NCI-H446 treated with DMSO at 0.1 percent for 48 hours (cell line): Measurements from ENCODE around the gene CACNA1C.

Source experiments
- DNase-seq: peaks from one replicate; lab custom pipeline; 2025; lab: John Stamatoyannopoulos, UW

Gene CACNA1C

DNA sequence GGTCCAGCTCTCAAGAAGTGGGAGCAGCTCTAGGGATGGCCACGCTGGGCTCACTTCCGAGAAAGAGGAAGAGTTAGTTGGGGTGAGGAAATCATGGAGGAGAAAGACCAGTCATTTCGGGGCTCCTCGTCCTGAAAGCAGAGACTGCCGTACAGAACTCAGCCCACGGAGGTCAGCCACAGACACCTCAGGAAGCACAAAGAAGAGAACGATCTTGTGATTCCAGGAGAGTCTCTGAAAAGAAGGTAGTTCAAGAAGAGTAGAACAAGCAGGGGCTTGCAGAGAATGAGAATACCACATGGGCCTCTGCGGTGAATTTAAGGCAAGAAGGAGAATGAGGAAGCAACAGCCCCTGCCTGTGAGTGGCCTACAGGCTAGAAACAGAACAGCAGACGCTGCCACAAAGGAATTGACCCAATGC lies 311.9 kb downstream of the CACNA1C start:
- no peak for DNase-seq

DNA sequence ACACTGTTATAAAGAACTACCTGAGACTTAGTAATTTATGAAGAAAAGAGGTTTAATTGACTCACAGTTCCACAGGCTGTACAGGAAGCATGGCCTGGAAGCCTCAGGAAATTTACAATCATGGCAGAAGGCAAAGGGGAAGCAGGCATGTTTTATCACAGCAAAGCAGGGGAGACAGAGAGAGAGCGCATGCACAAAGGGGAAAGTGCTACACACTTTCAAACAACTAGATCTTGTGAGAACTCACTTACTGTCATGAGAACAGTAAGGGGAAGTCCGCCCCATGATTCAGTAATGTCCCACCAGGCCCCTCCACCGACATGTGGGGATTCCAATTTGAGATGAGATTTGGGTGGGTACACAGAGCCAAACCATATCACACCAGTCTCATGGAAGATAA lies 313.9 kb downstream of the CACNA1C start:
- DNase-seq, result no peak

DNA sequence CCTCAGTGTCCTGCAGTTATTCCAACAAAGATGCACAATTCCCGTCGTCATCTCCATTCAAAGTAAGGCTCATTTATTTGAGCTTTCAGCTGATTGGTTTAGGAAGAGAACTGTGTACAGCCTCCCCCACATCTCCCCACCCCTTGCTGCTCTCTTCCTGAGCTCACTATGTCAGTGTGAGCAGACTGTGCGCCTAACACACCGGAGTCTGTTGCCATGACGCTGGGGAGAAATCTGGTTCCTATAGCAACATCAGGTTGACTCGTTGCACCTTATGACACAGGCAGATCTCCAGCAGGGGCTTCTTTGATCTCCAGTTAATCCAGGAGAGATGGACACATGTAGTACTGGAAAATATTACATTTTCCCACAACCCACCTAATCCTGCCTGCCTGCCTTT lies 319.4 kb downstream of the CACNA1C start:
- no peak for DNase-seq

DNA sequence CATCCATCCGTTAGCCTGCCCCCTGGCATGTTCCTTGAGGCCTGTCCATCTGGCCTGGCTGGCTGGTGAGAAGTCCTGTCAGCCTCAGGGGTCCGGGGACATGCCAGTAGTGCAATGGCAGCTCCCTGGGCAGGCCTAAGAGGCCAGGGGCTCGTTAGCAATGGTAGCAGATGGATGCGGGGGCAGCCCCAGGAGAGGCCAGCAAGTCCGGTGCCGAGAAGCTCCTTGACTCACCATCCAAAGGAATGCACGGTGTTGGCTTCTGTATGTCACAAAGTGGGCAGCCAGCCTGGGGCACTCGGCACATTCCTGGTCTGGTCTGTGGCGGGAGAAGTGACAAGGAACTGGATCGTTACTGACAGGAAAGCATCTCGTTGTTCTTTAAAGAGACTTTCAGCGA lies 319.9 kb downstream of the CACNA1C start:
- no peak for DNase-seq

GRCh38 chr12:2373307-2373706 lies 320.5 kb downstream of the CACNA1C start:
- DNase-seq, result no peak

DNA sequence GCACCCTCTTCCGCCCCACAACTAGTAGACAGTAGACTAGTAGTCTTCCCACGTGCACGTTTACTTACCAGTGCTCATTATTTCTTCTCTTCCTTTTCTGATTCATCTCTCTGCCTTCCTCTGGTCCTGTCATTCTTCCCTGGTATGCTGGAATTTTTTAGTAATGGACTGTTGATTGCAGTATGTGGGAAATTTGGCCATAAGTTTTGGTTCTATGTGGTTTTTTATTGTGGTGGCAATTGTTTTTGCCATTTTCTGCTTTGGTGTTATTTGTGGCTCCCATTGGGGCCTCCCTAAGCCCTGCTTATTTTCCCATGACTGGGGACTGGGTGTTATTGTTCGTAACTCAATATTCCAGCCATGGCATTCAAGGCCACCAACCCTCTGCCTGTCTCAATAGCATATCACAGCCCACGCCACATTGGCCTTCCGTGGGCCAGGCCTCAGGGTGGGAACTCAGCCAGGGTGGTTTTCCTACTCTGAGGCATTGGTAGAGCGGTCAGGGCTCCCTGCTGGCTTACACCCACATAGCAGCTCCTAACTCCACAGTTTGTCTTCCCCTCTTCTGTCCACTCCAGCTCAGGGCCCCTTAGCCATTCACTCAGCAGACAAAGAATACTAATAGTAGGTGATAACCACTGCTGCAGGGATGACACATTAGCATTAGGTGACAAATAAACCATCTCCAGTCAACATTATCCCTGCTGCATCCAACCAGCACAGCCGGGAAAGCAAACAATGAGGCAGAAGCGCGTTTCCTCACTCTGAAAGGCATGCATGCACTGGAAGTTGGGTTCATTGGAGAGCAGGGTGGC lies 321.5 kb downstream of the CACNA1C start:
- no peak for DNase-seq

GRCh38 chr12:2375871-2376270 lies 323.1 kb downstream of the CACNA1C start:
- no peak for DNase-seq

- DNase-seq, result peak; percentile 78
Measured at GRCh38 chr12:2376908-2377657, 324.3 kb downstream of the CACNA1C start.

GRCh38 chr12:2378835-2379330 lies 326.1 kb downstream of the CACNA1C start:
- DNase-seq, result no peak

DNA sequence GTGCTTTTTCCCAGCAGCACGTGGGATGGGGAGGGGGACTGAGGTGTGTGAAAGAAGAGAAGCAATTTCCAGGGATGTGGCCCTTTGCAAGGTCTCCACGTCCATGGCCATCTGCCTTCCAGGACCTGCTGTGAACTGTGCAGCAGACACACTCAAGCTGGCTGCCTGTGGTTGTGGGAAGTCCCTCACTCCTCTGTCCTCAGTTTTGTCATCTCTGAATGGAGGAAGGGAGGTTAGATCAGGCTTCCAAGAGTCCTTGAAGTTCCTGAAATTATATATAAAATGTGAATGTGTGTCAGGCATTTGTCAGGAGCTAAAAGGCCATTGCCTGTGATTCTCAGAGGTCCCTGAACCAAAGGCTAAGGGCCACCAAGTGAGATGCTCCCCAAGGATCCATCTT lies 328.2 kb downstream of the CACNA1C start:
- DNase-seq, result no peak

DNA sequence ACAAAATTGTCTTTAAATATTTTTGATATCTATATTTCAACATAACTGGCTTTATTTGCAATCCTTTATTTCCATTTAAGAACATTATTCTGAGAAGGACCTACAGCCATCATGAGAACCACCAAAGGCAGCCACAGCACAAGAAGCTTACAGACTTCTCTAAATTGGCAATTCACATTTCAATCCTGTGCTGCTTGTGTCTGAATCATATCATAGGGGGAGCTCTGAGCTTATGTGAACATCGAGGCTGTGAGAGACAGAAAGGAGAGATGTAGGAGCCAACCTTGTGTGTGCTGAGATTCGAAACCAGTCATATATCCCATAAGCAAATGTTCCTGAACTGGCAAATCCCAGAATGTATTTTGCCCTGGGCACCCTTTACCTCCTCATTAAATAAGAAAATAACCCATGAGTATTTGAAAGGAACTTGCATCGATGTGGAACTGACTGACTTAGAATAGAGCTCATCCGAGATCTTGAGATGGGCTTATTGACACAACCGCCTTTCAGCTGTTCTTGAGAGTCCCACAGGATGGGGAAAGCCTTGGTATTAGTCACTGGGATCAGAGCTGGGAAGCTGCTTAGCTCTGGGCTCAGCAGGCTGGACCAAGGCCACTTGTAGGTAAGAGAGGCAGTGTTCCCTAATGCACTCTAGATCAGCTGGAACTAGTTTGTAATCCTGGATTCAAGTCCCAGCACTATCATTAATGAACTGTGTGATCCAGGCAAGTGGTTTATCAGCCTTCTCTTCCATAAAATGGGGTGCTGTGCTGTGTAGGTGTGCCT lies 329.8 kb downstream of the CACNA1C start:
- DNase-seq, result no peak

- DNase-seq, result no peak
Measured at GRCh38 chr12:2383325-2384028, 330.7 kb downstream of the CACNA1C start.

- no peak for DNase-seq
Measured at GRCh38 chr12:2384029-2384386, 331.2 kb downstream of the CACNA1C start.

GRCh38 chr12:2384533-2385351 lies 332.0 kb downstream of the CACNA1C start:
- no peak for DNase-seq

DNA sequence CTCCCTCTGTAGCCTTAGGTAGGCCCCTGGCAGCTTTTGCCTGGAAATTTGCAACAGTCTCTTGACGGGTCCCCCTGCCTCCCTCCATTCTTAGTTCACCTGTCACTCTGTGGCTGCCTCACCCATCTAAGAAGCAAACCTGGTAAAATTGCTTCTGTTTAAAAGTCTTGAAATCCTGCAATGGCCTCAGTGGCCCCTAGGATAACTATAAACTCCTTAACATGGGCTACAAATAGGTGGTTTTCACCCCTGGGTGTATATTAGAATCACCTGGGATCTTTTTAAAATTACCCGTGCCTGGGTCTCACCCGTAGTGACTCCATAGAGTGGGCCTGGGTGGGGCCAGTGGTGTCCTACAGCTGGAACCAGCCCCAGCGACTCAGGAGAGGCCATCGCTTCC lies 332.7 kb downstream of the CACNA1C start:
- no peak for DNase-seq

- DNase-seq, result no peak
Measured at GRCh38 chr12:2386566-2386965, 333.8 kb downstream of the CACNA1C start.

- DNase-seq, result no peak
Measured at GRCh38 chr12:2387103-2387834, 334.5 kb downstream of the CACNA1C start.

DNA sequence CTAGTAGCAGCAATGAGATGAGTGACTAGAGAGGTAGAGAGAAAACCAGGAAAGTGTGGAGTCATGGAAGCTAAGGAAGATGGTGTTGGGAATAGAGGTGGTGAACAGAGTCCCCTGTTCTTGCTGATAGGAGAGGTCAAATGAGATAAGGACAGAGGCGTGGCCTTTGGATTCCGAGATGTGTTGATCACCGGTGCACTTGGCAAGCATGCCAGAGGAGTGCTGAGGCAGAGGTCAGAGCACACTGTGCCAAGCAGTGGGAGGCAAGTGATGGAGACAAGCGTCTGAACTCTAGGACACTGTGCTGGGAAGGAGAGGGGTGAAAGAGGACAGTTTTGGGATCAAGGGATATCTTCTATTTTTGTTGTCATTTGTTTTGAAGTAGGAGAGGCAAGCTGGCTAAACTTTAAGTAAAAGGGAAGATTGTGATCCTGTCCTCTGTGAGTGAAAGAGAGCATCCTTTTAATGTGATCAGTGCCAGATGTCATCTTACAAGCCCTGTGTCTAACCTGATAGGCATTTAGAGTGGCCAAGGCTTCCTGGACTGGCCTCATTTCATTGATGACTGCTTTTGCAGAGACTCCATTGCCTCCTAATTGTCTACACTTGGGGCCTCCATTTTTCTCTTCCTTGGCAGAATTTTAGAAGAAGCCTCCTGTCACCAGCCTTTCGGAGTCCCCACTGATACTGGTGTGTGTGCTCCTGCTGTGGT lies 336.4 kb downstream of the CACNA1C start:
- no peak for DNase-seq

GRCh38 chr12:2390133-2390532 lies 337.3 kb downstream of the CACNA1C start:
- no peak for DNase-seq
